GM12878 (cell line): Measurements from ENCODE around the gene FTCDNL1.

Experiments
- ATF3 ChIP-seq: IDR thresholded peaks from 2 replicates; pipeline ENCODE4 v1.6.1; 2011; ENCODE audit warnings: low read depth, mild to moderate bottlenecking, low read length, moderate library complexity, borderline replicate concordance; ENCODE audit errors: extremely low read depth
- BCLAF1 ChIP-seq: fragments of 450-650 bp; IDR thresholded peaks from 2 replicates; pipeline ENCODE4 v1.6.1; 2017; ENCODE audit warnings: antibody characterized with exemption, mild to moderate bottlenecking, moderate library complexity
- CTCF ChIP-seq, 3 experiments: IDR thresholded peaks in 2 of 3; conservative IDR thresholded peaks in 1 of 3; 2 replicates each; pipeline ENCODE4 v1.5.1; 2011; ENCODE audit warnings: low read depth in 3 of 3, low read length in 3 of 3, mild to moderate bottlenecking in 3 of 3, control low read depth in 2 of 3, moderate library complexity in 2 of 3, inconsistent platforms in 1 of 3, mixed read lengths in 1 of 3; ENCODE audit not compliant: control insufficient read depth in 2 of 3, insufficient read depth in 1 of 3; ENCODE audit errors: extremely low read depth in 1 of 3
- EZH2 ChIP-seq: IDR thresholded peaks from 2 replicates; pipeline ENCODE4 v1.6.1; 2012; ENCODE audit warnings: low read depth, mild to moderate bottlenecking, control low read depth, inconsistent platforms, low read length, borderline replicate concordance; ENCODE audit not compliant: control insufficient read depth
- FOS ChIP-seq: IDR thresholded peaks from 3 replicates; pipeline ENCODE4 v1.6.1; 2011; ENCODE audit warnings: borderline replicate concordance; ENCODE audit not compliant: insufficient read length; ENCODE audit errors: extremely low read depth
- FOXM1 ChIP-seq: IDR thresholded peaks from 2 replicates; pipeline ENCODE4 v1.6.1; 2012; ENCODE audit warnings: low read depth, mild to moderate bottlenecking, inconsistent platforms, low read length, moderate library complexity
- MEF2A ChIP-seq: IDR thresholded peaks from 2 replicates; pipeline ENCODE4 v1.6.1; 2011; ENCODE audit warnings: low read depth, mild to moderate bottlenecking, low read length, moderate library complexity; ENCODE audit not compliant: insufficient read depth
- NR2F1 ChIP-seq: fragments of 450-650 bp; conservative IDR thresholded peaks from 2 replicates; pipeline ENCODE4 v1.6.1; 2017; ENCODE audit warnings: mild to moderate bottlenecking
- POLR2A ChIP-seq: IDR thresholded peaks from 2 replicates; pipeline ENCODE4 v1.6.1; 2011; ENCODE audit warnings: low read depth, mild to moderate bottlenecking, low read length
- RAD51 ChIP-seq: fragments of 450-650 bp; IDR thresholded peaks from 2 replicates; pipeline ENCODE4 v1.6.1; 2016; ENCODE audit warnings: moderate library complexity, mild to moderate bottlenecking, inconsistent platforms
- SMC3 ChIP-seq: IDR thresholded peaks from 2 replicates; pipeline ENCODE4 v1.6.1; 2011; ENCODE audit warnings: low read length, improper control_type of control experiment, borderline replicate concordance
- TARDBP ChIP-seq: IDR thresholded peaks from 2 replicates; pipeline ENCODE4 v1.6.1; 2016; ENCODE audit warnings: borderline replicate concordance

GRCh38 chr2:199829628-199830027, 21.4 kb downstream of the FTCDNL1 start:
- TF ChIP-seq FOXM1 (no peak), CTCF (IDR thresholded peaks at IDR 0.05 in 2 of 3, conservative IDR thresholded peaks at IDR 0.05 in 1 of 3; ENCODE audit: control insufficient read depth in 2 of 3, extremely low read depth in 1 of 3, insufficient read depth in 1 of 3, low read depth in 3 of 3, low read length in 3 of 3) (no peak), FOS (no peak), EZH2 (no peak), ATF3 (no peak), BCLAF1 (no peak), POLR2A (no peak), NR2F1 (no peak), SMC3 (no peak), MEF2A (no peak), TARDBP (no peak), RAD51 (no peak)
